Measurements from ENCODE around the gene PRDM5. TPM values are rescaled to one million over a fixed set of nuclear protein-coding genes. Genes with fewer than 3 reads are reported as not detected.
"Not testable (repeated sequence)": the region's sequence is repeated elsewhere in the genome, so short reads cannot be mapped to it uniquely, and the experiment has no call there.

The PRDM5 gene
- total RNA-seq, 4 donors from 2014 or later: 37.6 to 96.6 (median 52.6) TPM

DNA sequence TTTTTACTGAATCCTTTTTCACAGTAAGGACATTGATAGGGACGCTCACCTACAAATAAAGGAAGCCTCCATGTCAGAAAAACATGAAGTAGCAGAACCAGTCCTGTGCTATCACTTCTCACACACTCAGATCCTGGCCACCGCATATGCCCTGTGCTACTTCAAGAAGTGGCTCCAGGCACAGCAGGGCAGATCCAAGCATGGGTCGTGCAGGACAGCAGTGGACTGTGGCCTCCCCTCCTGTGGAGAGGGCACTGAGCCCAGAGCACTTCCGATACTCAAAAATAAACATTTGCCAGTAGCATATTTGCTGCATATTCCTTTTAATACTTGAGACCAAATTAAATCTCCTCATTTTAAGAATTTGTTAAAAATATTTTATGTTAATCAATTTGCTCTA is 167.9 kb downstream of the PRDM5 start:
- Histone ChIP-seq H3K4me1 (no peaks in the 10 kb centered on the region), H3K9me3 (peaks cover 0 to 5% of the 10 kb centered on the region in 2 donors), H3K27ac (no peak overlapping the region), H3K4me3 (no peak overlapping the region), H3K36me3 (no peaks in the 10 kb centered on the region), H3K27me3 (no peaks in the 10 kb centered on the region)
- TF ChIP-seq POLR2A (IDR thresholded peaks at IDR 0.05): no peak
- TF ChIP-seq, protein P1, sequence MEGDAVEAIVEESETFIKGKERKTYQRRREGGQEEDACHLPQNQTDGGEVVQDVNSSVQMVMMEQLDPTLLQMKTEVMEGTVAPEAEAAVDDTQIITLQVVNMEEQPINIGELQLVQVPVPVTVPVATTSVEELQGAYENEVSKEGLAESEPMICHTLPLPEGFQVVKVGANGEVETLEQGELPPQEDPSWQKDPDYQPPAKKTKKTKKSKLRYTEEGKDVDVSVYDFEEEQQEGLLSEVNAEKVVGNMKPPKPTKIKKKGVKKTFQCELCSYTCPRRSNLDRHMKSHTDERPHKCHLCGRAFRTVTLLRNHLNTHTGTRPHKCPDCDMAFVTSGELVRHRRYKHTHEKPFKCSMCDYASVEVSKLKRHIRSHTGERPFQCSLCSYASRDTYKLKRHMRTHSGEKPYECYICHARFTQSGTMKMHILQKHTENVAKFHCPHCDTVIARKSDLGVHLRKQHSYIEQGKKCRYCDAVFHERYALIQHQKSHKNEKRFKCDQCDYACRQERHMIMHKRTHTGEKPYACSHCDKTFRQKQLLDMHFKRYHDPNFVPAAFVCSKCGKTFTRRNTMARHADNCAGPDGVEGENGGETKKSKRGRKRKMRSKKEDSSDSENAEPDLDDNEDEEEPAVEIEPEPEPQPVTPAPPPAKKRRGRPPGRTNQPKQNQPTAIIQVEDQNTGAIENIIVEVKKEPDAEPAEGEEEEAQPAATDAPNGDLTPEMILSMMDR (IDR thresholded peaks at IDR 0.05): no peak
- intact Hi-C loops (cut with DNase I; ENCODE audit: low total_unique reads): no loop called here
- no peak for DNase-seq

DNA sequence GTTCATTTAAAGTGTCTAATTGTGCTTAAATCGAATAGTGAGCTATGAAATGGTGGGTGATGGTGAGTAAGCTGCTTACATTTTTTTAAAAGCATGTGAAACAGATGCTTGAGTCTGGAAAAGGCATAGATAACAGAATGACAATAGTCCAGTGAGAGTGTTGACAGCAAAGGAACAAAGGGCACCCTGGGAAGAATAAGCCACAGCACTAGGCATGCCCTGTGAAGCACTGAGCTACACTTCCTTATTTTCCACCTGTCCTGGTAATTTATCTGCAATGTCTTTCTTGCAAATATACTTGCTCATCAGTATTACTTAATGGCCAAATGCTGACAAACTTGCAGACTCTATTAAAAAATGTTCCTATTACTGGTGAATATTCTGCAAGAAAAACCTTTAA is 168.7 kb downstream of the PRDM5 start:
- DNase-seq: no peak
- Histone ChIP-seq H3K36me3 (no peaks in the 10 kb centered on the region), H3K4me1 (no peaks in the 10 kb centered on the region), H3K27me3 (no peaks in the 10 kb centered on the region), H3K27ac (no peak overlapping the region), H3K4me3 (no peak overlapping the region), H3K9me3 (peaks cover 0 to 5% of the 10 kb centered on the region in 2 donors)
- TF ChIP-seq, protein P1 (IDR thresholded peaks at IDR 0.05): no peak
- no peak for TF ChIP-seq POLR2A (IDR thresholded peaks at IDR 0.05)
- intact Hi-C loops (cut with DNase I; ENCODE audit: low total_unique reads): no loop called here

DNA sequence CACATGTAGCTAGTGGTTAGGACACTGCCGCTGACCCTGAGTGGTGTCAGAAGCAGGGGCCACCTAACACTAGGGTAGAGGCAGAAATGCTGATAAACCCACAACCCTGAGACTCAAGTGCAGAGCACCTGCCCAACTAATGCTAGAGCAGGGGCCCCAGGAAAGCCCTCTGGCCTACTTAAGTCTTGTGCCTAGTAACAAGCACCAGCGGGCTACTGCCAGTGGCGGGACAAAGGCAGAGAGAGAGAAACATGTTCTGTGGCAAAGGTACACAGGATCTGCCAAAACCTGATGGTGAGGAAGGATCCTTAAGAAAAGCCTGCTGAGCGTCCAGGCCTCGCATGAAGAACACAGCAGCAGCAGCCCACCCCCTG is 172.4 kb downstream of the PRDM5 start:
- no peak overlapping the region for H3K27ac ChIP-seq
- intact Hi-C loops (cut with DNase I; ENCODE audit: low total_unique reads): no loop called here
- H3K9me3 ChIP-seq: peaks cover 0 to 5% of the 10 kb centered on the region in 2 donors
- DNase-seq: no peak
- H3K4me3 ChIP-seq: no peak overlapping the region
- H3K27me3 ChIP-seq: no peaks in the 10 kb centered on the region
- H3K36me3 ChIP-seq: no peaks in the 10 kb centered on the region
- TF ChIP-seq, protein P1 (IDR thresholded peaks at IDR 0.05): no peak
- no peak for TF ChIP-seq POLR2A (IDR thresholded peaks at IDR 0.05)
- no peaks in the 10 kb centered on the region for H3K4me1 ChIP-seq

DNA sequence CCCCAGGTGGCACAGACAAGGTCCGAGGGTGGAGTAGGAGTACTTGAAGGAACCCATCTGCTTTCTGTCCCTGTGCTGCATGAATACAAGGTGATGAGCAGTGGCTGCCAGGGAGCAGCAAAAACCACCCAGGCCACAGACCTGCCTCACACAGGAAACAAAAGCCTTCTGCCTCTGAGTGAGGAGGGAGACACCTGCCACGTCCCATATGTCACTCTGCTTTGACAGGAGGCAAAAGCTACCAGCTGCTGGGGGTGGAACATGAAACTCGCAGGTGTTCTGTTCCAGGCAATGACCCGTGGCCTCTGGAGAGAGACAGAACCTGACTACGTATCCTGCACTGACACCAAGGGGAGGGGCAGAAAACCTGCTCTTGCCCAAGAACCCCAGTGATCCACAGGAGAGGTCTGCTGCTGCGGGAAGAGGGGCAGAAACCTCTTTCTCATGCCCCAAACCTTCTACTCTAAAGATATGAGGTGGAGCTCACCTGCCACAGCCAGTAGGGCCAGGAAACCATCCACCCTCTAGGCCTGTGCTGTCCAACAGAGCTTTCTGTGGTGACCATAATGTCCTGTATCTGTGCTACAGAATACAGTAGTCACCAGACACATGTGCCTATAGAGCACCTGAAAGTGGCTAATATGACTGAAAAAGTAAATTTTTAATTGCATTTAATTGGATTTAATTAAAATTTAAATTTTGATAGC is 172.9 kb downstream of the PRDM5 start:
- Histone ChIP-seq H3K27me3 (no peaks in the 10 kb centered on the region), H3K4me3 (no peak overlapping the region), H3K36me3 (no peaks in the 10 kb centered on the region), H3K4me1 (no peaks in the 10 kb centered on the region), H3K27ac (no peak overlapping the region), H3K9me3 (peaks cover 0 to 5% of the 10 kb centered on the region in 2 donors)
- DNase-seq: no peak
- no peak for TF ChIP-seq POLR2A (IDR thresholded peaks at IDR 0.05)
- TF ChIP-seq, protein P1 (IDR thresholded peaks at IDR 0.05): no peak
- intact Hi-C loops (cut with DNase I; ENCODE audit: low total_unique reads): no loop called here

DNA sequence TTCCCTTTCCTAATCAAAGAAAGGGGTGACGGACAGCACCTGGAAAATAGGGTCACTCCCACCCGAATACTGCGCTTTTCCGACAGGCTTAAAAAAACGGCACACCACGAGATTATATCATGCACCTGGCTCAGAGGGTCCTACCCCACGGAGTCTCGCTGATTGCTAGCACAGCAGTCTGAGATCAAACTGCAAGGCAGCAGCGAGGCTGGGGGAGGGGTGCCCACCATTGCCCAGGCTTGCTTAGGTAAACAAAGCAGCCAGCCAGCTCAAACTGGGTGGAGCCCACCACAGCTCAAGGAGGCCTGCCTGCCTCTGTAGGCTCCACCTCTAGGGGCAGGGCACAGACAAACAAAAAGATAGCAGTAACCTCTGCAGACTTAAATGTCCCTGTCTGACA is 180.9 kb downstream of the PRDM5 start:
- H3K4me1 ChIP-seq; DNase-seq; H3K27ac ChIP-seq; H3K9me3 ChIP-seq; intact Hi-C loops (cut with DNase I; ENCODE audit: low total_unique reads); H3K4me3 ChIP-seq; H3K36me3 ChIP-seq; H3K27me3 ChIP-seq: not testable (repeated sequence)

DNA sequence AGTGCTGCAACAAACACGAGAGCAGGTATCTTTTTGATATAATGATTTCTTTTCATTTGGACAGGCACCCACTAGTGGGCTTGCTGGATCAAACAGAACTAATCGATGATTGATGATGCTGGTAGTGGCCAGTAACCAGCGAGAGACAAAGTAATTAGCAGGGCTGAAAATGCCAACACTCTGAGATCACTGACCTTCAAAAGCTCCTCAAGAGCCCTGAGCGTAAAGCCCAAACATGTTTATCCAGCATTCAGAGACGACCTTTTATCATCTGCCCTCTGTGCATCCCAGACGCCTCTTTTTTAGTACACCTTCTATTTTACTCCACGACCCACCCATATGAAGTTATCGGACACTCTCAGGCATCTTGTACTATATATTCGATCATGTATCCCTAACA is 186.2 kb downstream of the PRDM5 start:
- DNase-seq: no peak
- Histone ChIP-seq H3K4me3 (no peak overlapping the region), H3K27ac (no peak overlapping the region), H3K9me3 (no peaks in the 10 kb centered on the region), H3K4me1 (no peaks in the 10 kb centered on the region), H3K36me3 (no peaks in the 10 kb centered on the region), H3K27me3 (no peaks in the 10 kb centered on the region)
- TF ChIP-seq, protein P1 (IDR thresholded peaks at IDR 0.05): no peak
- TF ChIP-seq POLR2A (IDR thresholded peaks at IDR 0.05): no peak
- intact Hi-C loops (cut with DNase I; ENCODE audit: low total_unique reads): no loop called here
